CD4-positive, alpha-beta T cell treated with Interleukin-12 subunit alpha and Interleukin-12 subunit beta, for 1 hour (primary cell): ENCODE results near the gene DAB2IP.

Experiments
- DNase-seq: peaks from one replicate; pipeline ENCODE4 v3.0.0-alpha.2; 2020

DAB2IP gene

DNA sequence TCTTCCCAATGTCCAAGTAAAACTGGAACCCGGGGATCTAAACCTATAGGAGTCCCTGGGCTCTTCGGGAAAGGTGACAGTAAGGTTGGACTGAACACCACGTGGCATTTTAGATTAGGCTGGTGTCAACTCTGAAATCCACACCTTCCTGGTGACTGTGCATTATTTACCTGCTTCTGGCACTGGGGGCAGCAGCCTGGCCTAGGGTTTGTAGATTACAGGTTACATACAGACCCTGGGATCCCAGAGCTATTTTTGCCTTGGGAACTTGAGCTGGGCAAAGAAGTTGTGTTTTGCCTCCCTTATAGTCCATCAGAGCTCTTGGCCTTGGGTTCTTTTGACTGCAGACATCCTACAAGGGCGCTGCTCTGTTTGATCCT is 173.2 kb downstream of the DAB2IP start:
- DNase-seq: no peak

- no peak for DNase-seq
These were observed 173.7 kb downstream of the DAB2IP start for GRCh38 chr9:121825031-121825691.

DNA sequence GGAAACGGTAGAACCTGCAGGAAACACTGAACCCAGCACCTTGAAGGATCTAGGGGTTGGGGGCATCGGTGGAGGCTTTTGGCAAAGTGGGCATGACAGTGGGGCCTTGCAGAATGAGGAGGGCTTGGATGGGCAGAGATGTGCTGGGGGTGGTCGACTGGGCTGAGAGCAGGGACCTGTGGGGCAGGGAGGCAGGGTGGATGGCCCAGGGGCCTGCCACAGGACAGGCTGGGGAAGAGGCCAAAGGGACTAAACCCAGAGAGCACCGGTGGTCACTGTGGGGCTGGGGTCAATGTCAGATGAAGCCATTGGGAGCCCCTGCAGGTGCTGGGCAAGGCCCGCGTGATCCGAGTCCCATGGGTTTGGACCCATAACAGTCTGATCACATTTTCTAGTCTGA is 175.3 kb downstream of the DAB2IP start:
- DNase-seq: no peak

GRCh38 chr9:121827251-121827967 is 176.0 kb downstream of the DAB2IP start:
- no peak for DNase-seq

- DNase-seq: no peak
These were observed 179.2 kb downstream of the DAB2IP start for GRCh38 chr9:121830441-121831140.

DNA sequence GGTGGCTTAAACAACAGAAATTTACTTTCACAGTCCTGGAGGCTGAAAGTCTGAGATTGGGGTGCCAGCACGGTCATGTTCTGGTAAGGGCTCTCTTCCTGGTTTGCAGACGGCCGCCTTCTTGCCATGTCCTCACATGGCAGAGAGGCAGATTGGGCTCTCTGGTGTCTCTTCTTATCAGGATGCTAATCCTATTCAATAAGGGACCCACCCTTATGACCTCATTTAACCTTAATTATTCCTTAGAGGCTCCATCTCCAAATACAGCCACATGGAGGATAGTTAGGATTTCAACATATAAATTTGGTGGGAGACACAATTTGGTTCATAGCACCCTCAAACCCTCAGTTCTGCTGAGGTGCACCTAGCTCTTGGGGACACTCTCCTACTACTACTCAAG is 180.4 kb downstream of the DAB2IP start:
- DNase-seq: no peak

GRCh38 chr9:121833061-121833460 is 181.6 kb downstream of the DAB2IP start:
- no peak for DNase-seq
